ENCODE results near the gene TPP2.

GRCh38 chr13:102582256-102582655, 14.5 kb upstream of the TPP2 start:
- TF ChIP-seq, protein P1, sequence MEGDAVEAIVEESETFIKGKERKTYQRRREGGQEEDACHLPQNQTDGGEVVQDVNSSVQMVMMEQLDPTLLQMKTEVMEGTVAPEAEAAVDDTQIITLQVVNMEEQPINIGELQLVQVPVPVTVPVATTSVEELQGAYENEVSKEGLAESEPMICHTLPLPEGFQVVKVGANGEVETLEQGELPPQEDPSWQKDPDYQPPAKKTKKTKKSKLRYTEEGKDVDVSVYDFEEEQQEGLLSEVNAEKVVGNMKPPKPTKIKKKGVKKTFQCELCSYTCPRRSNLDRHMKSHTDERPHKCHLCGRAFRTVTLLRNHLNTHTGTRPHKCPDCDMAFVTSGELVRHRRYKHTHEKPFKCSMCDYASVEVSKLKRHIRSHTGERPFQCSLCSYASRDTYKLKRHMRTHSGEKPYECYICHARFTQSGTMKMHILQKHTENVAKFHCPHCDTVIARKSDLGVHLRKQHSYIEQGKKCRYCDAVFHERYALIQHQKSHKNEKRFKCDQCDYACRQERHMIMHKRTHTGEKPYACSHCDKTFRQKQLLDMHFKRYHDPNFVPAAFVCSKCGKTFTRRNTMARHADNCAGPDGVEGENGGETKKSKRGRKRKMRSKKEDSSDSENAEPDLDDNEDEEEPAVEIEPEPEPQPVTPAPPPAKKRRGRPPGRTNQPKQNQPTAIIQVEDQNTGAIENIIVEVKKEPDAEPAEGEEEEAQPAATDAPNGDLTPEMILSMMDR (IDR thresholded peaks at IDR 0.05; ENCODE audit: poor library complexity) = no peak
- no peak for TF ChIP-seq EZH2phosphoT487 (IDR thresholded peaks at IDR 0.05; ENCODE audit: low read depth, severe bottlenecking, unreplicated experiment)
- TF ChIP-seq EZH2 (IDR thresholded peaks at IDR 0.05; ENCODE audit: borderline replicate concordance) = no peak
